Measurements from ENCODE around the gene CCDC171. TPM values are rescaled to one million over a fixed set of nuclear protein-coding genes. Genes with fewer than 3 reads are reported as not detected.
"Not testable (repeated sequence)": the region's sequence is repeated elsewhere in the genome, so short reads cannot be mapped to it uniquely, and the experiment has no call there.

Gene CCDC171
- 1 to 10 TPM in 1 of 3 donors, under 1 TPM in 2; 0.22 to 1.1 (median 0.97) TPM for polyA plus RNA-seq

GRCh38 chr9:15552636-15553527 is at the start of gene CCDC171:
CCDC171 (plus strand) TSS chr9:15553043; CDS start chr9:15564089, 11,046 bp downstream.
- H3K27ac ChIP-seq (ENCODE audit: low read depth, low read length) = no peak within 1 kb of the TSS
- WGBS, 3 donors = 0% methylated on average over 64 to 65 of the region's 65 CpGs

GRCh38 chr9:15505921-15506320 is 46.9 kb upstream of the CCDC171 start:
- 75 to 94% (median 77%) methylated on average over 3 of the region's 3 CpGs for WGBS, 3 donors
- H3K27ac ChIP-seq (ENCODE audit: low read depth, low read length) = no peak overlapping the region

GRCh38 chr9:15509931-15510788 is 42.7 kb upstream of the CCDC171 start:
- peak overlapping the region; percentile 96 for H3K27ac ChIP-seq (ENCODE audit: low read depth, low read length)
- 0 to 2% (median 1%) methylated on average over 56 to 76 of the region's 76 CpGs for WGBS, 3 donors

- H3K27ac ChIP-seq (ENCODE audit: low read depth, low read length) = peak within 1 kb of the TSS; percentile 96
- WGBS, 3 donors = 0 to 1% (median 1%) methylated on average over 61 to 72 of the region's 72 CpGs
These were observed 41.9 kb upstream of the CCDC171 start, which contains the start of gene PSIP1 for GRCh38 chr9:15510789-15511575. PSIP1 (minus strand) TSS chr9:15510970; CDS start chr9:15510188, 782 bp downstream.

GRCh38 chr9:15512204-15512603 is 40.6 kb upstream of the CCDC171 start:
- H3K27ac ChIP-seq (ENCODE audit: low read depth, low read length) = no peak overlapping the region
- WGBS, 3 donors = 58 to 95% (median 79%) methylated on average over 1 of the region's 1 CpG

- 28 to 63% (median 53%) methylated on average over 3 of the region's 3 CpGs for WGBS, 3 donors
- H3K27ac ChIP-seq (ENCODE audit: low read depth, low read length) = no peak overlapping the region
These were observed 40.0 kb upstream of the CCDC171 start for GRCh38 chr9:15512889-15513288.

GRCh38 chr9:15513335-15513734 is 39.5 kb upstream of the CCDC171 start:
- 47 to 63% (median 57%) methylated on average over 1 of the region's 1 CpG for WGBS, 3 donors
- H3K27ac ChIP-seq (ENCODE audit: low read depth, low read length) = no peak overlapping the region

GRCh38 chr9:15519831-15520230 is 33.0 kb upstream of the CCDC171 start:
- WGBS, 3 donors = 87 to 94% (median 91%) methylated on average over 2 of the region's 2 CpGs
- no peak overlapping the region for H3K27ac ChIP-seq (ENCODE audit: low read depth, low read length)

GRCh38 chr9:15521254-15521653 is 31.6 kb upstream of the CCDC171 start:
- 69 to 87% (median 86%) methylated on average over 8 of the region's 8 CpGs for WGBS, 3 donors
- H3K27ac ChIP-seq (ENCODE audit: low read depth, low read length) = no peak overlapping the region

GRCh38 chr9:15522130-15522755 is 30.6 kb upstream of the CCDC171 start:
- H3K27ac ChIP-seq (ENCODE audit: low read depth, low read length) = no peak overlapping the region
- 82 to 98% (median 84%) methylated on average over 3 of the region's 3 CpGs for WGBS, 3 donors

- 66 to 71% (median 69%) methylated on average over 8 of the region's 8 CpGs for WGBS, 3 donors
- H3K27ac ChIP-seq (ENCODE audit: low read depth, low read length) = no peak overlapping the region
These were observed 27.9 kb upstream of the CCDC171 start for GRCh38 chr9:15524845-15525455.

- no peak overlapping the region for H3K27ac ChIP-seq (ENCODE audit: low read depth, low read length)
- WGBS, 3 donors = 50 to 96% (median 95%) methylated on average over 2 of the region's 2 CpGs
These were observed 26.9 kb upstream of the CCDC171 start for GRCh38 chr9:15525958-15526357.

GRCh38 chr9:15527035-15527434 is 25.8 kb upstream of the CCDC171 start:
- 93 to 97% (median 96%) methylated on average over 5 of the region's 5 CpGs for WGBS, 3 donors
- not testable (repeated sequence) for H3K27ac ChIP-seq (ENCODE audit: low read depth, low read length)

- 60 to 80% (median 70%) methylated on average over 4 of the region's 4 CpGs for WGBS, 3 donors
- H3K27ac ChIP-seq (ENCODE audit: low read depth, low read length) = no peak overlapping the region
These were observed 23.1 kb upstream of the CCDC171 start for GRCh38 chr9:15529566-15530324.

- 46 to 65% (median 62%) methylated on average over 1 of the region's 1 CpG for WGBS, 3 donors
- H3K27ac ChIP-seq (ENCODE audit: low read depth, low read length) = no peak overlapping the region
These were observed 21.5 kb upstream of the CCDC171 start for GRCh38 chr9:15531380-15531779.

GRCh38 chr9:15541872-15542271 is 11.0 kb upstream of the CCDC171 start:
- WGBS, 3 donors = 38 to 49% (median 45%) methylated on average over 2 of the region's 2 CpGs
- H3K27ac ChIP-seq (ENCODE audit: low read depth, low read length) = no peak overlapping the region

- H3K27ac ChIP-seq (ENCODE audit: low read depth, low read length) = no peak overlapping the region
- 90 to 98% (median 92%) methylated on average over 2 of the region's 2 CpGs for WGBS, 3 donors
These were observed 10.2 kb upstream of the CCDC171 start for GRCh38 chr9:15542624-15543023.

Data from adipose tissue (tissue), 3 donors.